ENCODE results near the gene RASAL1.

GRCh38 chr12:113064395-113065125, 71.0 kb downstream of the RASAL1 start:
- TF ChIP-seq CTCF (conservative IDR thresholded peaks at IDR 0.05 in 1 of 2, IDR thresholded peaks at IDR 0.05 in 1 of 2; ENCODE audit: extremely low read depth in 1 of 2, insufficient read depth in 1 of 2, low read depth in 1 of 2, low read length in 2 of 2) (no peak), EZH2 (IDR thresholded peaks at IDR 0.05; ENCODE audit: borderline replicate concordance, low read length) (no peak)
